ENCODE results near the gene KCTD20. TPM values are rescaled to one million over a fixed set of nuclear protein-coding genes. Genes with fewer than 3 reads are reported as not detected.

KCTD20 gene
- total RNA-seq, 1 donor from 2014 or later, result 41.3 TPM

GRCh38 chr6:36461646-36462045, 18.8 kb downstream of the KCTD20 start:
- Mint-ChIP-seq H3K27me3 (ENCODE audit: insufficient read depth, low read depth) (no peaks in the 10 kb centered on the region), H3K4me3 (no peak overlapping the region), H3K27ac (no peak overlapping the region), H3K36me3 (peaks cover 13% of the 10 kb centered on the region), H3K9me3 (peaks cover 4% of the 10 kb centered on the region), H3K4me1 (peaks cover 2% of the 10 kb centered on the region)
- no peak overlapping the region for H3K4me2 ChIP-seq
- no peak overlapping the region for H3K4me3 ChIP-seq
- peaks cover 97% of the 10 kb centered on the region for H3K79me2 ChIP-seq (ENCODE audit: low read depth)
- H3K27ac ChIP-seq, result no peak overlapping the region
- no peaks in the 10 kb centered on the region for H3K27me3 ChIP-seq
- H4K20me1 ChIP-seq (ENCODE audit: low read depth), result peaks cover 19% of the 10 kb centered on the region
- H3K9ac ChIP-seq, result no peak overlapping the region
- no peak for DNase-seq (ENCODE audit: low spot score)
- TF ChIP-seq CTCF (IDR thresholded peaks at IDR 0.05) (no peak), EZH2 (IDR thresholded peaks at IDR 0.05) (no peak), EZH2phosphoT487 (IDR thresholded peaks at IDR 0.05) (no peak)
- H3F3A ChIP-seq (ENCODE audit: low read depth), result no peaks in the 10 kb centered on the region
- H2AFZ ChIP-seq (replicated peaks), result no peak overlapping the region
- H3K9me3 ChIP-seq (ENCODE audit: low read depth), result no peaks in the 10 kb centered on the region
- H3K4me1 ChIP-seq, result no peaks in the 10 kb centered on the region
- no peaks in the 10 kb centered on the region for H3K36me3 ChIP-seq

GRCh38 chr6:36463676-36464075, 20.9 kb downstream of the KCTD20 start:
- no peak overlapping the region for H3K4me3 Mint-ChIP-seq
- Histone ChIP-seq H3F3A (ENCODE audit: low read depth) (no peaks in the 10 kb centered on the region), H3K4me2 (no peak overlapping the region), H3K4me1 (no peaks in the 10 kb centered on the region), H4K20me1 (ENCODE audit: low read depth) (peaks cover 16% of the 10 kb centered on the region), H3K36me3 (no peaks in the 10 kb centered on the region), H3K27ac (no peak overlapping the region), H2AFZ (replicated peaks) (no peak overlapping the region), H3K79me2 (ENCODE audit: low read depth) (peaks cover 97% of the 10 kb centered on the region), H3K27me3 (no peaks in the 10 kb centered on the region), H3K9me3 (ENCODE audit: low read depth) (no peaks in the 10 kb centered on the region), H3K4me3 (no peak overlapping the region), H3K9ac (no peak overlapping the region)
- H3K9me3 Mint-ChIP-seq, result peaks cover 3% of the 10 kb centered on the region
- no peaks in the 10 kb centered on the region for H3K27me3 Mint-ChIP-seq (ENCODE audit: insufficient read depth, low read depth)
- TF ChIP-seq EZH2phosphoT487 (IDR thresholded peaks at IDR 0.05) (no peak), EZH2 (IDR thresholded peaks at IDR 0.05) (no peak), CTCF (IDR thresholded peaks at IDR 0.05) (no peak)
- peaks cover 11% of the 10 kb centered on the region for H3K36me3 Mint-ChIP-seq
- H3K27ac Mint-ChIP-seq, result no peak overlapping the region
- H3K4me1 Mint-ChIP-seq, result peaks cover 2% of the 10 kb centered on the region
- DNase-seq (ENCODE audit: low spot score), result no peak

- Mint-ChIP-seq H3K27ac (no peak overlapping the region), H3K9me3 (peaks cover 3% of the 10 kb centered on the region), H3K4me1 (peaks cover 5% of the 10 kb centered on the region), H3K36me3 (peaks cover 11% of the 10 kb centered on the region), H3K4me3 (no peak overlapping the region), H3K27me3 (ENCODE audit: insufficient read depth, low read depth) (no peaks in the 10 kb centered on the region)
- no peaks in the 10 kb centered on the region for H3K27me3 ChIP-seq
- no peaks in the 10 kb centered on the region for H3K9me3 ChIP-seq (ENCODE audit: low read depth)
- no peak overlapping the region for H3K4me3 ChIP-seq
- no peaks in the 10 kb centered on the region for H3K36me3 ChIP-seq
- no peaks in the 10 kb centered on the region for H3K4me1 ChIP-seq
- H3F3A ChIP-seq (ENCODE audit: low read depth), result no peaks in the 10 kb centered on the region
- no peak overlapping the region for H3K27ac ChIP-seq
- peaks cover 96% of the 10 kb centered on the region for H3K79me2 ChIP-seq (ENCODE audit: low read depth)
- TF ChIP-seq EZH2 (IDR thresholded peaks at IDR 0.05) (no peak), EZH2phosphoT487 (IDR thresholded peaks at IDR 0.05) (no peak), CTCF (IDR thresholded peaks at IDR 0.05) (no peak)
- DNase-seq (ENCODE audit: low spot score), result no peak
- peaks cover 19% of the 10 kb centered on the region for H4K20me1 ChIP-seq (ENCODE audit: low read depth)
- H2AFZ ChIP-seq (replicated peaks), result no peak overlapping the region
- H3K9ac ChIP-seq, result no peak overlapping the region
- no peak overlapping the region for H3K4me2 ChIP-seq
Measured at GRCh38 chr6:36464233-36464632, 21.4 kb downstream of the KCTD20 start.

All from neural progenitor cell (in vitro differentiated cells).